Caco-2 (cell line): ENCODE measurements around the gene ALDH3B2. TPM values are rescaled to one million over a fixed set of nuclear protein-coding genes. Genes with fewer than 3 reads are reported as not detected.
A peak's percentile ranks its signal among the peaks of the same experiment; 100 is the strongest.
"Not testable (repeated sequence)": the region's sequence is repeated elsewhere in the genome, so short reads cannot be mapped to it uniquely, and the experiment has no call there.

Source experiments
- BruUV-seq: library from RNA; stranded (reverse); fragments of 400-500 nt; replicated peaks from 2 replicates; lab custom pipeline; 2021; lab: Mats Ljungman, UMichigan
- CTCF ChIA-PET: fragments of 300-600 bp; sonication (Branson Sonifier 250); formaldehyde crosslinking; loops from one replicate; lab custom pipeline; 2022; ENCODE audit warnings: antibody characterized with exemption; lab: Charles Lee
- POLR2A ChIA-PET: fragments of 300-600 bp; sonication (Branson Sonifier 250); formaldehyde crosslinking; loops from one replicate; lab custom pipeline; 2022; ENCODE audit warnings: antibody characterized with exemption; lab: Charles Lee
- DNase-seq, 2 experiments: peaks; one replicate each; pipeline versions ENCODE4 v3.0.0 to v3.0.0-alpha.2; 2020 to 2022
- H3K27me3 ChIP-seq: replicated peaks from 2 replicates; pipeline ENCODE4 v1.6.0; 2011; ENCODE audit warnings: low read length; ENCODE audit not compliant: control insufficient read depth, insufficient read depth
- H3K36me3 ChIP-seq: 2 replicates; pipeline ENCODE4 v1.5.1; 2011; ENCODE audit warnings: low read length; ENCODE audit not compliant: control insufficient read depth, insufficient read depth
- H3K4me1 ChIP-seq: fragments of 250-450 bp; sonication (Bioruptor Pico); 2 replicates; pipeline ENCODE4 v1.5.1; 2020; ENCODE audit warnings: mild to moderate bottlenecking
- H3K4me3 ChIP-seq: 2 replicates; pipeline ENCODE4 v1.5.1; 2011; ENCODE audit warnings: low read depth, mild to moderate bottlenecking, control low read depth, low read length
- H3K9me3 ChIP-seq: fragments of 250-450 bp; sonication (Bioruptor Pico); 2 replicates; pipeline ENCODE4 v1.5.1; 2020; ENCODE audit warnings: mild to moderate bottlenecking, moderate library complexity
- H3K27ac Mint-ChIP-seq: one replicate; pipeline ENCODE4 v1.8.0; 2022; ENCODE audit warnings: mixed read lengths; ENCODE audit not compliant: unreplicated experiment
- H3K27me3 Mint-ChIP-seq: one replicate; pipeline ENCODE4 v1.8.0; 2022; ENCODE audit warnings: mixed read lengths; ENCODE audit not compliant: insufficient read depth, unreplicated experiment
- H3K36me3 Mint-ChIP-seq: one replicate; pipeline ENCODE4 v1.8.0; 2022; ENCODE audit warnings: mild to moderate bottlenecking, mixed read lengths; ENCODE audit not compliant: insufficient read depth, unreplicated experiment
- H3K4me1 Mint-ChIP-seq: one replicate; pipeline ENCODE4 v1.8.0; 2022; ENCODE audit warnings: low read depth, mixed read lengths; ENCODE audit not compliant: unreplicated experiment
- H3K4me3 Mint-ChIP-seq: one replicate; pipeline ENCODE4 v1.8.0; 2022; ENCODE audit warnings: mild to moderate bottlenecking, moderate library complexity, mixed read lengths; ENCODE audit not compliant: unreplicated experiment
- H3K9me3 Mint-ChIP-seq: one replicate; pipeline ENCODE4 v1.8.0; 2022; ENCODE audit warnings: mixed read lengths; ENCODE audit not compliant: unreplicated experiment
- intact Hi-C: fragments of 100-400 bp; cut with micrococcal nuclease; formaldehyde crosslinking; loops from one replicate; pipeline ENCODE4 v1.10.0; 2022; ENCODE audit not compliant: unreplicated experiment
- total RNA-seq: library from RNA; stranded (reverse); gene quantifications from 2 replicates; pipeline ENCODE4 v1.2.3, GENCODE V29; 2022

The ALDH3B2 gene
- total RNA-seq, 1 experiment from 2014 or later, result 0.54 TPM

- H3K4me1 ChIP-seq, H3K27ac Mint-ChIP-seq, BruUV-seq, H3K9me3 Mint-ChIP-seq, intact Hi-C loops, H3K9me3 ChIP-seq, H3K27me3 ChIP-seq, H3K4me3 ChIP-seq, DNase-seq, H3K36me3 ChIP-seq, H3K4me3 Mint-ChIP-seq, POLR2A ChIA-PET, H3K4me1 Mint-ChIP-seq, H3K27me3 Mint-ChIP-seq: not testable (repeated sequence)
- CTCF ChIA-PET, result interaction anchor here (1.2 kb wide), 2 partner anchors 9 kb away, joined by 3 read pairs; no protein-coding TSS in a partner anchor
- H3K36me3 Mint-ChIP-seq, result peaks cover 11% of the 10 kb centered on the region
Measured at GRCh38 chr11:67623795-67624194, 50.6 kb downstream of the ALDH3B2 start.

- peaks cover 10% of the 10 kb centered on the region for H3K36me3 Mint-ChIP-seq
- H3K27me3 ChIP-seq, H3K9me3 ChIP-seq, BruUV-seq, H3K36me3 ChIP-seq, H3K4me3 Mint-ChIP-seq, H3K27me3 Mint-ChIP-seq, POLR2A ChIA-PET, H3K4me1 ChIP-seq, H3K9me3 Mint-ChIP-seq, H3K4me3 ChIP-seq, intact Hi-C loops, DNase-seq, H3K27ac Mint-ChIP-seq, H3K4me1 Mint-ChIP-seq: not testable (repeated sequence)
- CTCF ChIA-PET, result interaction anchor here (1.2 kb wide), 1 partner anchor 9 kb away, joined by 3 read pairs; no protein-coding TSS in a partner anchor
Measured at GRCh38 chr11:67622905-67623304, 51.5 kb downstream of the ALDH3B2 start.

- DNase-seq, H3K27me3 Mint-ChIP-seq, intact Hi-C loops, H3K4me3 ChIP-seq, H3K9me3 Mint-ChIP-seq, POLR2A ChIA-PET, H3K27me3 ChIP-seq, H3K4me3 Mint-ChIP-seq, H3K27ac Mint-ChIP-seq, CTCF ChIA-PET, H3K36me3 Mint-ChIP-seq, H3K4me1 Mint-ChIP-seq, H3K9me3 ChIP-seq, BruUV-seq, H3K4me1 ChIP-seq, H3K36me3 ChIP-seq: not testable (repeated sequence)
Measured at GRCh38 chr11:67621928-67622327, 52.5 kb downstream of the ALDH3B2 start.

DNA sequence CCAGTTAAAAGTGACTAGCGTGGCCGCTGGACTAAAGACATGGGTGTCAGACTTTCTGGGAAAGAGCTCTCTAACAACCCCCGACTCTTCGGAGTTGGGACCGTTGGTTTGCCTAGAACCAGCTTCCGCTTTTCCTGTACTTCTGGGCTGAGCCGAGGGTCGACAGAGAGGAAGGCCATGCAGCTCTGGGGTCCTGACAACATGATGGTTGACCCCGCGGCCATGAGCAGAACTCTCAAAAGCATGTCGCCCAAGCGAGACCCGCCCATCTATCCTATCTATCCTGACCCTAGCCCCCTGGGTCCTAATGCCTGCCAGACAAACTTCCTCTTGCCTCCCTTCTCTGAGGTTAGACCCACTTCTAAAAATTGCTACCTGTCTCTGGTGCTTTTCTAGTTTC, 53.8 kb downstream of the ALDH3B2 start:
- H3K36me3 Mint-ChIP-seq, H3K27me3 ChIP-seq, H3K27me3 Mint-ChIP-seq, intact Hi-C loops, POLR2A ChIA-PET, H3K4me1 ChIP-seq, DNase-seq, H3K27ac Mint-ChIP-seq, H3K9me3 ChIP-seq, BruUV-seq, H3K36me3 ChIP-seq, H3K9me3 Mint-ChIP-seq, H3K4me3 Mint-ChIP-seq, H3K4me1 Mint-ChIP-seq, H3K4me3 ChIP-seq: not testable (repeated sequence)
- CTCF ChIA-PET, result interaction anchor here (1.6 kb wide), 1 partner anchor 9 kb away, joined by 9 read pairs; the partner anchor contains the start of gene NUDT8

GRCh38 chr11:67619683-67620618, 54.5 kb downstream of the ALDH3B2 start:
- H3K27ac Mint-ChIP-seq, POLR2A ChIA-PET, H3K9me3 ChIP-seq, H3K4me1 Mint-ChIP-seq, H3K4me3 ChIP-seq, H3K27me3 ChIP-seq, H3K36me3 ChIP-seq, H3K27me3 Mint-ChIP-seq, H3K4me1 ChIP-seq, H3K36me3 Mint-ChIP-seq, H3K9me3 Mint-ChIP-seq, H3K4me3 Mint-ChIP-seq, intact Hi-C loops: not testable (repeated sequence)
- DNase-seq, result peak in 1 of 2 experiments; percentile 45
- CTCF ChIA-PET, result interaction anchor here (1.6 kb wide), 1 partner anchor 10 kb away, joined by 9 read pairs; the partner anchor contains the start of gene NUDT8
- TSS peak; percentile 65 for BruUV-seq

- DNase-seq, result peak in 1 of 2 experiments; percentile 27
- H3K27me3 Mint-ChIP-seq, H3K36me3 Mint-ChIP-seq, POLR2A ChIA-PET, H3K36me3 ChIP-seq, H3K9me3 Mint-ChIP-seq, H3K4me3 Mint-ChIP-seq, H3K9me3 ChIP-seq, intact Hi-C loops, H3K4me1 ChIP-seq, BruUV-seq, H3K27me3 ChIP-seq, H3K4me1 Mint-ChIP-seq, H3K4me3 ChIP-seq, H3K27ac Mint-ChIP-seq: not testable (repeated sequence)
- CTCF ChIA-PET, result interaction anchor here (1.6 kb wide), 1 partner anchor 11 kb away, joined by 9 read pairs; the partner anchor contains the start of gene NUDT8
Measured at GRCh38 chr11:67618901-67619659, 55.3 kb downstream of the ALDH3B2 start.
